GM21381 (cell line): Measurements from ENCODE around the gene MFAP2.
"Not testable (repeated sequence)": the region's sequence is repeated elsewhere in the genome, so short reads cannot be mapped to it uniquely, and the experiment has no call there.

ENCODE experiments used
- ATAC-seq: cut with Tn5 transposase; IDR thresholded peaks from one replicate; pipeline ENCODE4 v1.9.1; 2021; ENCODE audit warnings: mild to moderate bottlenecking, moderate library complexity; ENCODE audit not compliant: unreplicated experiment

Gene MFAP2

DNA sequence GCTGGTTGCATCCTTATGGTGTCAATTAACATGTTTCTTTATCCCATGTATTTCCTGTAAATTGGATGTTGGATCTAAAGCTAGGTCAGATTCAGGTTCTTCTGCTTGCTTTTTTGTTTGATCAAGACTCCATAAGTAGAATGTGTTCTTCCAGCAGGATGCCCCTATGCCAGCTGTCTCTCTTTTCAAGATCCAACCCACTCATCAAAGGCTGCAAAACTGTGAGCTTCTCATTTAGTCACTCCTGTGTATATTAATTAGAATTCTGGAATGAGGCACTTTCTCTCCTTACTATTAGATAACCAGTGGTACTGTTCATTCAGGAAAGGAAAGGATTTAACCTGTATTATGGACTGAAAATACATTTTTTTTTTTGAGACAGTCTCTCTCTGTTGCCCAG, 46.5 kb downstream of the MFAP2 start:
- ATAC-seq: not testable (repeated sequence)

DNA sequence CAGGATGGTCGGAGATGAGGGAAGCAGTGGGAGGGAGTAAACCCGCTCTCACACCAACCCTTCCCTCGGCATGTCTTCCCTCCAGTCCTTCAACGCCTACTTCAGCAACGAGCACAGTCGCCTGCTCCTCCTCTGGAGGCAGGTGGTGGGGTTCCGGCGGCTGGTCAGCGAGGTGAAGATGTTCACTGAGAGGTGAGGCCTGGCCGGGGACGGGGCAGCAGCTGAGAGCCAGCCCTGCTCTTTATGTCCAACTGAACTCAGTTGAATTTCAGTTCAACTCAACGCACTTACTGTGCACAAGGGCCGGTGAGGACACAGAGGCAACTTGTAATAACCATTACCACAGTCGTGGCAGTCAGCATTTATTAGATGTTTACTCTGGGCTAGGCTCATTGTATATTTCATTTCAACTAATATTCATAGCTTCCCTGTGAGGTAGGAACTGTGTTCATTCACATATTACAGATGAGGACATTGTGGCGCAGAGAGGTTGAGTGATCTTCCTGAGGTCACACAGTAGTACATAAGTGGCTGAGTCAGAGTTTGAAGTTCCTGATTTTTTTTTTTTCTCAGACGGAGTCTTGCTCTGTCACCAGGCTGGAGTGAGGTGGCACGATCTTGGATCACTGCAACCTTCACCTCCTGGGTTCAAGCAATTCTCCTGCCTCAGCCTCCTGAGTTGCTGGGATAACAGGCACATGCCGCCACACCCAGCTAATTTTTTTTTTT, 49.0 kb downstream of the MFAP2 start:
- ATAC-seq: not testable (repeated sequence)

DNA sequence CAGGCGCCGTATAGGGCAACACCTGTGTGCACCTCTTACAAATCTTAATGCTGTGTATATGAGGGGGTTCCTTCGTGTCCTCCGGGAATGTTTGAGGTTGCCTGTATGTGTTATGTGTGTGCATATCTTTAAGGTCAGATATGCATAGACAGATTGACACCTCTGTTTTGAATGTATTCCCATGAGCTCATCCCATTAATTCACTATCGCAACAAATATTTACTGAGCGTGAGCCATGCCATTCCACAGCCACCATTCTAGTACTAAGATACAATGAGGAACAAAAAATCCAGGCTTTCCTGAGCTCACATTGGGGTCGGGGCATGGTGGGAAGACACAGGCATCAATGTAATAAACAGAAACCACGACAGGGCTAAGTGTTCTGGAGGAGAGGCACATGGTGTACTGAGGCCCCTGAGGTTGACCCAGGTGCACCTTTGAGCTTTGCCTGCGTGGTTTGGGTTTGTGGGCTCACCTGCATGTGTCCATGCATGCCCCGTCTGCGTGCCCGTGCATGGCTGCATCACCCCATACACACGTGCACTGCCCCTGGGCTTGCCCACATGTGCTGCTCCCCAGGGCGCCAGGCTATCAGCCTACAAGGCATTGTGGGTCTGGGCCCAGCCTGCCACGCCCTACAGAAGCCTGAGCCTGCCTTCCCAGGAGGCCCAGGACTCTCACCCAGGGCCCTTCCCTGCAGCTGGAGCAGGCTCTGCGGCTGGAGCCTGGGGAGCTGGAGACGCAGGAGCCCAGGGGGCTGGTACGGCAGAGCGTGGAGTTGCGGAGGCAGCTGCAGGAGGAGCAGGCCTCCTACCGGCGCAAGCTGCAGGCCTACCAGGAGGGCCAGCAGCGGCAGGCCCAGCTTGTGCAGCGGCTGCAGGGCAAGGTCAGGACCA, 51.0 kb downstream of the MFAP2 start:
- ATAC-seq: not testable (repeated sequence)

DNA sequence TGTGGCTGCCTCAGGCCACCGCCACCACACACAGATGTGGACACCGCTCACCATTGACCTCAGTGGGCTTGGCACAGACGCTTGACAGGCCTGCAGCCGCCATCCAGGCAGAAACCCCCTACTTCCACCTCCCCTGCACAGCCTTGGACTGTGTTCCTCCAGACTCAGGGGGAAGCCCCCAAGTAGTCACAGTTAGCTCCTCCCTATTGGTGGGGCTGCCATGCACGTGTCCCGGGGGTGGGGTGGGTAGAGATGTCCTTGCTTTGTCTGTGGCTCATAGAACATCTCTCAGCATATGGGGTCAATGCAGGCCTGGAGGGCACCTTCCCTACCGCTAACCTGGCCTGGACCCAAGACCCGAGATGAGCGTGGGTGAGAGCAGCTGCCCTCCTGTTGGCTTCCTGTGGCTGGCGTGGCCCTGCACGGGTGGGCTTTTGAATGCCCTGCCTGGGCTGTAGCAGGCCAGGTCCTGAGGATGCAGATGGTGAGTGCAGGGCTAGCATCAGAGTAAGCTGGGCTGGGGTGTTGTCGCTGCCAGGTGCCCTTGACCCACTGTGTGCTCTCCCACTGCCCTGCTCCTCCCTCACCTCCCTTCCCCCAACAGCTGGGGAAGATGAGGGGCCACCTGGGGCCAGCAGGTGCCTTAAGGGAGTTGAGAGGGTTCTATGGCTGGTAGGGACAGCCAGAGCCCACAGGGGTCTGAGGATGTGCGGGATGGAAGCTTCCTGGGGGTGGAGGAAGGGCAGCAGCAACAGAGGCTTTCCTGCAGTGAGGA, 52.5 kb downstream of the MFAP2 start:
- no peak for ATAC-seq

DNA sequence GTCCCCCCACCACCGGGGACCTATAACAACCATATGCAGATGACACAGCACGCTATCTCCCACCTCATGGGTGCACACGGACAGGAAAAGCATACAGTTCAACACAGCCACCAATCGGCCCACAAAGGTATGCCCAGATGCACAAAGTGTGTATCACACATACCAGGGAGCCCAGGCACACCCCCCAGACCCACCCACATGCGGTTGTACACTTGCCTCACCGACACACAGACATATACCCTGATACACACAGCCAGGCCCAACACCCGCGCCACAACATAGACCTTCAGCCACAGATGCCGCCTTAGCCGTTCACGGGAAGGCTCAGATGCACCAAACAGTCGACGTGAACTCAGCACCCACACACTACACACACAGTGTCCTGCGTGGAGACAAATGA, 53.2 kb downstream of the MFAP2 start:
- ATAC-seq: no peak

DNA sequence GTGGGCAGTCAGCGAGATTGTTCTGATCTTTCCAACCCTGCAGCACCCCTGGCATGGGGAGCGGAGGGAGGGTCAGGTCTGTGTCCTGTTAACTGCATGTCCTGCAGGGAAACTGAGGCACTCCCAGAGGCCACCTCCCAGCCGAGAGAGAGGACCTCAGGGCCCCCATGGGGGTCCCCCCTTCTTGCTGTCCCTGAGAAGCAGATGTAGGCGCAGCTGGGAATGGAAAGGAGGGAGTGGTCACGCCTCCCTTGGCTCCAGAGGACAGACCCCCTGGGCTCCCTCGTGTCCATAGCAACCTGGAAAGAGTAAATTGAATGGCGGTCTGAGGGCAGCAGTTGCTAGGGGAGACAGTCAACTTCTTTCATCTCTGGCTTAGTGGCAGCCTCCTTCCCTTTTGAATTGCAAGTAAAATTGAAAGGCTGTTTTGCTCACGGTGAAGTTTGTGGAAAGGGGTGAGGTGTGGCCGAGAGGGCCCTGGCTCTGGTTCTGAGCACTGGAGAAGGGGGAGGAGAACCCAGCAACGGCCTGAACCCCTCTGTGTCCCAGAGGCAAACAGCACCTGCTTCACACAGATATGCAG, 53.8 kb downstream of the MFAP2 start:
- no peak for ATAC-seq

DNA sequence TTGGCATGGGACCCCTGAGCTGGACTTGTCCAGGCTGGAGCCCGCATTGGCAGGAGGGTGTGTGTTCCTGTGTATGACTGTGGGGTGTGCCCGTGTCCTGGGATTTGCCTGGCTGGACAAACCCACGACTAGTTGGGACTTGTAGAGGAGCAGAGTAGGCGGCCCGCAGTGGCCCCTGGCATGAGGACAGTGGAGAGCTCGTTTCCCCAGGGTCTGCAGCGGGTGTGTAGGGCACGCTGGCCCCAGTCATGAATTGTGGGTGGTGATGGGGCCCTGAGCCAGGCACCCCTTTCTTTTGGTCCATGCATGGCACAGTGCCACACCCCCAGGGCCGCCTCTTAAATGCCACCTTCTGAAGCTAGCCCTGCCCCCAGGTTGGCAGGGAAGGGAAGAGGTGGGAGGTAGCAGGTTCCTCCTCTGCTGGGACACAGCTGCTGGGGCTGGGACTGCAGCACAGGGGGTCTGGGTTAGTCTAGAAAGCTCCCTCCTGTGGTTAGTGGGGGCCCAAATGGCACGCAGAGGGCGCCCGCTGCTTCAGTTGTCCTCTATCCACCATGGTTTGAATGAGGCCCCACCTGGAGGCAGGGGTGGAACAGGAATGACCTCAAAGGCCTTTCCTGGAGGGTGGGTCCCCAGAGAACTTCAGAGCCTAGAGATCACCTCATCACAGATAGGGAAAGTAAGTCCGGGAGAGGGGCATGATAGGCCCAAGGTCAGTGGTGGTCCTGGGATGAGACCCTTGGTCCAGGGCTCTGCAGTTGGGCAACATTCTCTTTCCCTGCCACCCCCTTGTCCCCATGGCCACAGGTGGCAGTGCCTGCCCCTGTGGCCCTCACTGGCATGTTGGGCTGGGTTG, 54.6 kb downstream of the MFAP2 start:
- no peak for ATAC-seq

DNA sequence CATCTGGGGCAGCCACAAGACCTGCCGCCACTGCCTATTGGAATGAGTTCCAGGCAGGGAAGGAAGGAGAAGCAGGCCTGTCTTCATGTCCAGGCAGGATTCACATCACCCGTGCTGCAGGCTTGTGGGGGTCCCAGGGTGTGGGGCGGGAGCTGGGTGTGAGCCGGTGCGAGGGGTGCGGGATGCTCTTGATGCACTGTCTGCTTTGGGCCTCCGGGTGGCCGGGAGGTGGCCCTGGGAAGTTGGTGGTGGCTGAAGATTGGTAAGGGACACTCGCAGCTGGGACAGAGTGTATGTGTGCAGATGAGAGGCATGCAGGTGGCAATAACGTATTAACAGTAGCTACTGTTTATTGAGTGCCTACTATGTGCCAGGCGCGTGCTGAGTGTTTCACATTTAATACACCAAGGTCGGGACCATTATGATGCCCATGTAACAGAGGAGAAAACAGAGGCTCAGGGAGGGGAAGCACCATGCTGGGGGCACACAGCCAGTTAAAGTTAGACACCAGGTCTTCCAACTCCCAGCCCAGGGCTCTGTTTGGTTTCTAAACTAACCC, 55.4 kb downstream of the MFAP2 start:
- no peak for ATAC-seq
